ENCODE results near the gene CRYBB3.
"Not testable (repeated sequence)": the region's sequence is repeated elsewhere in the genome, so short reads cannot be mapped to it uniquely, and the experiment has no call there.

DNA sequence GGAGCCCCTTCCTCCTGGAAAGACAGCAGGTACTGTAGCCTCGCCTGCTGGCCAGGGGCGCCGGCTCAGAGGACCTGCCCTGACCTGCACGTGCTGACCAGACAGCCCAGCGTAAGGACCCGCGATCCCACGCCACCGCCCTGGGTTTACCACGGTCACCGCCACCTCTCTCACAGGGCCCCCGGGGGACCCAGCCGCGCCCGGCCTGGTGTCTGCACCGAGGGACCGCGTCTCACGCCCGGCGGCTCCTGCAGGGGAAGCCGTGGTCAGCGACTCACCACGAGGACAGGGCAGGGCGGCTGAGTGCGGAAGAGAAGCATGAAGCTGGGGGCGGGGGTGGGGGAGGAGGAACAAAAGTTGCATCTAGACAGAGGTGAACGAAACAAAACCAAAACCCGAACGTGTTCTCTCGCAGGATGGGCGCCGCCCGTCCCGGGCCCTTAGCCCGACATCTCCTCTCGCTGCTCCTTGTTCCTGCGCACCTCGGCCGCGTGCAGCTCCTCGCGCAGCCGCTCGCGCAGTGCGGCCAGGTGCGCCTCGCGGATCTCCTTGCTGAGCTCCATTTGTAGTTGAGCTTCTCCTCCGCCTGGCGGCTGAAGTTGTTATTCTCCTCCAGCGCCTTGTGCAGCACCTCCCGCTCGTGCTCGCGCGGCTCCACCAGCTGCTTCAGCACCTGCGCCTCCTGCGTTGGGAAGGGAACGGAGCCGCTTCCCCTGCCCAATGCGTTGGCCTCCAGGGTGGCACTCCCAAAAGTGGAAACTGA is 20.6 kb upstream of the CRYBB3 start:
- TF ChIP-seq, protein P1, sequence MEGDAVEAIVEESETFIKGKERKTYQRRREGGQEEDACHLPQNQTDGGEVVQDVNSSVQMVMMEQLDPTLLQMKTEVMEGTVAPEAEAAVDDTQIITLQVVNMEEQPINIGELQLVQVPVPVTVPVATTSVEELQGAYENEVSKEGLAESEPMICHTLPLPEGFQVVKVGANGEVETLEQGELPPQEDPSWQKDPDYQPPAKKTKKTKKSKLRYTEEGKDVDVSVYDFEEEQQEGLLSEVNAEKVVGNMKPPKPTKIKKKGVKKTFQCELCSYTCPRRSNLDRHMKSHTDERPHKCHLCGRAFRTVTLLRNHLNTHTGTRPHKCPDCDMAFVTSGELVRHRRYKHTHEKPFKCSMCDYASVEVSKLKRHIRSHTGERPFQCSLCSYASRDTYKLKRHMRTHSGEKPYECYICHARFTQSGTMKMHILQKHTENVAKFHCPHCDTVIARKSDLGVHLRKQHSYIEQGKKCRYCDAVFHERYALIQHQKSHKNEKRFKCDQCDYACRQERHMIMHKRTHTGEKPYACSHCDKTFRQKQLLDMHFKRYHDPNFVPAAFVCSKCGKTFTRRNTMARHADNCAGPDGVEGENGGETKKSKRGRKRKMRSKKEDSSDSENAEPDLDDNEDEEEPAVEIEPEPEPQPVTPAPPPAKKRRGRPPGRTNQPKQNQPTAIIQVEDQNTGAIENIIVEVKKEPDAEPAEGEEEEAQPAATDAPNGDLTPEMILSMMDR (IDR thresholded peaks at IDR 0.05; ENCODE audit: insufficient read depth, low read depth, low read length) = not testable (repeated sequence)
- not testable (repeated sequence) for TF ChIP-seq EZH2 (IDR thresholded peaks at IDR 0.05; ENCODE audit: insufficient read depth, low read length)

Data from astrocyte (in vitro differentiated cells and primary cell).